Measurements from ENCODE around the gene C16orf74.

The C16orf74 gene

GRCh38 chr16:85668676-85669424 lies 82.0 kb downstream of the C16orf74 start:
- DNase-seq = no peak

DNA sequence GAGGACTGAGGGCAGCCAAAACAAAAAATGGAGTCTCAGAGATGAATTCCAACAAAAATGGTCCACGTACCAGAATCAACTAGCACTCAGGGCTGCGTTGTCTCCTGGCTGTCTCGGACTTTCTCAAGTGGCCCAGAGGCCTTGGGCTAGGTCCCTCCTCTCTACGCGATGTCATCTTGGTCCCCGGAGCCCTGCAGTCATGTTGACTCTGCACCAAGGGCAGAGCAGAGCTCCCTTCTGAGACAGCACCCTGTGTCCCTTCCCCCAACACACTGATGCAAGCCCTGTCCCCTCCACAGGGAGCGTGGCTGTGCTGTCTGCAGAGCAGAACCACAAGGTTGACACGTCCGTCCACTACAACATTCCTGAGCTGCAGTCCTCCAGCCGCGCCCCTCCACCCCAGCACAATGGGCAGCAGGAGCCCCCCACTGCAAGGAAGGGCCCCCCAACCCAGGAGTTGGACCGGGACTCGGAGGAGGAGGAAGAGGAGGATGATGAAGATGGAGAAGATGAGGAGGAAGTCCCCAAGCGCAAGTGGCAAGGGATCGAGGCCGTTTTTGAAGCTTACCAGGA lies 83.0 kb downstream of the C16orf74 start:
- no peak for DNase-seq

- DNase-seq = no peak
Measured at GRCh38 chr16:85667261-85667660, 83.6 kb downstream of the C16orf74 start.

GRCh38 chr16:85665929-85666328 lies 85.0 kb downstream of the C16orf74 start:
- no peak for DNase-seq

DNA sequence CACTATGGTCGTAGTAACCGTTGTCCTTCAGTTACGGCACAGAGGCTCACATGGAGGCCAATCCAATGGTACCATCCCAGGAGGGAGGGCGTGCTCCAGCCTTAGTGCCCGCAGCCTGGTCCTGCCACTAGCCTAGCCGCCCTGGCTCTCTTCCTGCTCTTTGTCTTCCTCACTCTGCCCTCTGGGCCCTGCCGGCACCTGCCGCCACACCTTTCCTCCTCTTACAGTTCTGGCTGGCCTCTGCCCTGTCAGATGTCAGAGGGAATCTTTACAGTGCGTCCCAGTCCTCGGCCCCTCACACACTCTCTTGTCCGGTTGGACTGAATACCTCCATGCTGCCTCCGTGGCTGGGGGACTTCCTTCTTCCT lies 85.5 kb downstream of the C16orf74 start:
- no peak for DNase-seq

DNA sequence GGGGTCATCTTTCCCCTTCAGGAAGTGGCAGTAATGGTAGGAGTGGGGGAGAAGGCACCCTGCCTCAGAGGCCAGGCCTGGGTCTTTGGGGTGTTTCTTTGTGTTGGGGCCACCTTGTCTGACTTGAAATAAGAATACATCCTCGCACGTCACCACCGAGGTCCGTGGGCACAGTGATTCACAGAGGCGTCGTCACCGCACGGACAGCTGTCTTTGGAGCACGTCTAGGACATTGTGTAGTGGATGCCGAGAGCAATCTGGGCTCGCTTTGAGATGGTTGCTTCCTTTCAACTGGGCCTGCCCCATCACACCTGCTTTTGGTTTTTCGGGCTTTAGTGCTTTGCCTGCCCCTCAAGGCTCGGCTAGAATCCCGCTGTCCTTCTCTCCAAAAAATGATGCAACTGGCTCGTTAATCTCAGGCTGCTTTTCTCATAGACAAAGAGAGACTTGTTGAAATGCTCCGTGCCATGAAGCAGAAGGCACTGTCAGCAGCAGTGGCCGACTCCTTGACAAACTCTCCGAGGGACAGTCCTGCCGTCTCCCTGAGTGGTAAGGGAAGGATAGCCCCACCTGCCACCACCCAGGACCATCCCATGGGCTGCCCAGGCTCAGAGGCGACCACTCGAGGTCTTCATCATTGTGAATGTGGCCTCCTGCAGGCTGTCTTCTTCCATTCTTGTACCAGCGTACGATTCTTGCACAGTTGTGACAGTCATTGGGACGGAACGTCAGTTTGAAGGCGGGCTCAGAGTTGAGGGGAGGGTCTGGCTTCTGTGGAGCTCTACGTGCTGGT lies 86.1 kb downstream of the C16orf74 start:
- DNase-seq = no peak

GRCh38 chr16:85663891-85664321 lies 87.0 kb downstream of the C16orf74 start:
- DNase-seq = peak in 1 of 2 experiments; percentile 15

DNA sequence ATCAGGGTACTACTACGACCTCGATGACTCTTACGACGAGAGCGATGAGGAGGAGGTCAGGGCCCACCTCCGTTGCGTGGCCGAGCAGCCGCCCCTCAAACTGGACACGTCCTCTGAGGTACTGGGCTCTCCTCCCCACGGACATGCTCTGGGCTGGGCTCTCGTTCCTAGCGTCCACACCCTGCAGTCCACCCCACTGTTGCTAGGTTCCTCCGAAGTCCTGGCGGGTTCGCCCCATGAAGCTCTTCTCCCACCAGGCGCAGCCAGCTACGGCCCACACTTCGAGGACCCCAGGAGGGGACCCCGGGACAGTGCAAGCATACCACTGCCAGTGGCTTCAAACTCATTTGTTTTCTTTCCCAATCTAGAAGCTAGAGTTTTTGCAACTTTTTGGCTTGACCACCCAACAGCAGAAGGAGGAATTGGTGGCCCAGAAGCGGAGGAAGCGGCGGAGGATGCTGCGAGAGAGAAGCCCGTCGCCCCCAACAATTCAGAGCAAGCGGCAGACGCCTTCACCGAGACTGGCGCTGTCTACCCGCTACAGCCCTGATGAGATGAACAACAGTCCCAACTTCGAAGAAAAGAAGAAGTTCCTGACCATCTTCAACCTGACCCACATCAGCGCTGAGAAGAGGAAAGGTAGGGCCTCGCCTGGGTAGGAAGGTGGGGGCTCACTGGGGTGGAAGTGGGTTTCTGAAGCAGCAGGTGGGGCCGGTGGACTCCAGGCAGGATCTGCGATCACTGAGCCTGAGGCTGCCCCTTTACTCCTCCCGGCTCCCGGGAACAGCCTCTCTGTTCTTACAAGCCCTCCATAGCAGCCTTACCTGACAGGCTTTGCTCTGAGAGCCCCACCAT lies 87.7 kb downstream of the C16orf74 start:
- DNase-seq = no peak

DNA sequence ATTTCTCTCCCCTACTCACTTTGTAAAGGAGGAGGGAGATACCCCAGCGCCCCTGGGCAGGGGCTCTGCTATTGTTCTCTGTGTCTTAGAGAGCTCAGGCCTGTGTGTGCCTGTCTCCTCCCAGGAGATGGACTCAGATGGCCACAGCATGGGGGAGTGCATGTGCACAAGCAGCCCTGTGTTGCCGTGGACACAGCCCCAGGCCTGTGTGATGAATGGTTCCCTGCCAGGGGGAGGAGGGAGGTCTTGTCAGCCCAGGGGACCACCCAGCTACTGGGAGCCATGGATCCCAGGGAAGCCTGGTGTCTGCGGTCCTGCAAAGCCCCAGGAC lies 88.4 kb downstream of the C16orf74 start:
- DNase-seq = no peak

DNA sequence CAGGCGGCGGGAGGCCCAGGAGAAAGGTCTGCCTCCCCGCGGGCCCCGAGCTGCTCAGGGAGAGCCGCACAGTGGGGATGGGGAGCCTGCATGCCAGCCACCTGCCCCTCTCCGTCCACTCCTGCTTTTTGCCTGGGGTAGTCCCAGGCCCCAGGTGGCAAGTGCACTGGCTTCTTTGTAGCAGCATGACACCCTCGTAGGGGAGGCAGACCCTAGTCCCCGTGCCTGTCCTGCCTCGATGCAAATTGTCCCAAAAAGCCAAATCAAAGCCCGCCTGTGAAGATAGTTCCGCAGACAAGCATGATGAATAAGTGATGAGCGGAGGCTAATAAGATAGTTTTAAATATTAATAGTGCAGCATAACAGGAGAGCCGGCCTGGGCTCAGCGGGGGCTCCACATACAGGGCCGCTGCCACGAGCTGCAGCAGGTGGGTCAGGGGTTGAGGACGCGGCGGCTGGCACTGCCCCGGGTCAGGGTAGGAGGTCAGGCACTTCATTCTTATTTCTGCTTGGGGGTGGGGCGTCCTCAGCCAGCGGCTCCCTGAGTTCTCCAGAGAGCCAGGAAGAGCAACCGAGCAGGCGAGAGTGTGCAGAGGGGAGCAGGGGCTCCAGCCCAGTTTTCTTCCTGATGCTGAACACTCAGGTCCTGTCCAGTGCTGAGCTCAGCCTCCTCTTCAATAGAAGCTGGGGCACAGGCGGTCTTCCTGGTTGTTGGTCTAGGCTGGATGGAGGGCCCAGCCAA lies 89.0 kb downstream of the C16orf74 start:
- no peak for DNase-seq

DNA sequence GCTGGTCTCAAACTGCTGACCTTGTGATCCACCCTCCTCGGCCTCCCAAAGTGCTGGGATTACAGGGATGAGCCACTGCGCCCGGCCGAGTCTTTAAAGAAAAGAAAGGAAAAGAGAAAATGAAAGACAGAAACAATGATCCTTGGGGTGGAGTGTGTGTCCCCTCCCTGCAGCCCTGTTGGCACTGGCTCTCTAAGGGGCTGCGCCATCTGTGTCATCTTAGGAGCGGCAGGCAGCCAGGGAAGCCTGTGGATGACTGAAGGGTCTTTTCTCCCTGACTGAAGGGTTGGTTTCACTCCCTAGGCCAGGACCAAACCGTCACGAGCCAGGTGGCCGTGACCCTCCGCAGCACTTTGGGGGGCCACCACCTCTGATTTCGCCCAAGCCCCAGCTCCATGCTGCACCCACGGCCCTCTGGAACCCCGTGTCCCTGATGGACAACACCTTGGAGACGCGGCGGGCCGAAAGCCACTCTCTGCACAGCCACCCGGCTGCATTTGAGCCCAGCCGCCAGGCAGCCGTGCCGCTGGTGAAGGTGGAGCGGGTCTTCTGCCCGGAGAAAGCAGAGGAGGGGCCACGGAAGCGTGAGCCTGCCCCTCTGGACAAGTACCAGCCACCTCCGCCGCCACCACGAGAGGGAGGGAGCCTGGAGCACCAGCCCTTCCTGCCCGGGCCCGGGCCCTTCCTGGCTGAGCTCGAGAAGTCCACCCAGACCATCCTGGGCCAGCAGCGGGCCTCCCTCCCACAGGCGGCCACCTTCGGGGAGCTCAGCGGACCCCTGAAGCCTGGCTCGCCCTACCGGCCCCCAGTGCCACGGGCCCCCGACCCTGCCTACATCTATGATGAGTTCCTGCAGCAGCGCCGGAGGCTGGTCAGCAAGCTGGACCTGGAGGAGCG lies 89.8 kb downstream of the C16orf74 start:
- DNase-seq = no peak

GRCh38 chr16:85659805-85660511 lies 90.9 kb downstream of the C16orf74 start:
- DNase-seq = no peak

DNA sequence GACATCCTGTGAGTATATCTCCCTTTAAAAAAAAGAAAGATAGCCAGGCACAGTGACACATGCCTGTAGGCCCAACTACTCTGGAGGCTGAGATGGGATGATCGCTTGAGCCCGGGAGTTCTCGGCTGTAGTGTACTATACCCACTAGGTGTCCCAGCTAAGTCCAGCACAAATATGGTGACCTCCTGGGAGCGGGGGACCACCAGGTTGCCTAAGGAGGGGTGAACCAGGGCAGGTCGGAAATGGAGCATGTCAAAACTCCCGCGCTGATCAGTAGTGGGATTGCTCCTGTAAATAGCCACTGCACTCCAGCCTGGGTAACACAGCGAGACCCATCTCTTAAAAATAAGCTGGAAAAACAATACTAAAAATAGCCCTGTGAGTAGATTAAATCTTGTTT lies 91.6 kb downstream of the C16orf74 start:
- no peak for DNase-seq

DNA sequence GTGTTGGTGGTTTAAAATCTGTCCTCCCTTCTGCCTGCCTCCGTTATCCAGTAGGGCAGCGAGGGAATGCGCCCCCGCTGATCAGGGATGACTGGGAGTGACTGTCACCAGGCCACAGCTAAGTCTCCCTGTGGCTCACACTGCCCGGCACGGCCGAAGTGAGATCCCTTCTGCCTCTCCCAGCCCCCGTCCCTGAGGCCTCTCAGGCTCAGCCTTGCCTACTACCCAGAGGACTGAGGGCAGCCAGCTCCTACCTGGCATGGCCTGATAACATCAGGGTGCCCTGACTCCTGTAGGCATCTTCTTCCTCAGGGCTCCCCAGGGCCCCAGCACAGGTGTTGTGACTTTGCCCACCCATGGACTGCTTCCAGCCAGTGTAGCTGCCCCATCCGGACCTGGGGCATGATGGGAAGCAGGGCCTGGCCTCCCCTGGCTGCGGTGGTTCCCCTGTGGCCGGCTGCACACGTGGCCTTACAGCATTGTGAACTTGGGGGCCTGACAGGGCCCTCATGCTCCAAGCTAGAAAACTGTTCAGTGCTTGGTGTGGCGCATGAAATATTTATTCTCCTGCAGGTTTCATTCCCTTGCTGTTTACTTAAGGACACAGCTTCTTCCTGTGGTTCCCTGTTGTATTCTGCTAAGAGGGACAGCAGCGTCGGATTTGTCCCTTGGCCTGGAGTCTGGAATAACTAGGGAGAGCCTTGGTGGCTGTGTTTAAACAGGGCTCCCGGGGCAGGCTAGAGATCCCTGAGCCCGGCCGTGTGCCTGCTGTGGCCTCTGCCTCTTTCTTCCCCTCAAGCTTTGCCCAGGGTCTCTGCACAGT lies 92.2 kb downstream of the C16orf74 start:
- no peak for DNase-seq

DNA sequence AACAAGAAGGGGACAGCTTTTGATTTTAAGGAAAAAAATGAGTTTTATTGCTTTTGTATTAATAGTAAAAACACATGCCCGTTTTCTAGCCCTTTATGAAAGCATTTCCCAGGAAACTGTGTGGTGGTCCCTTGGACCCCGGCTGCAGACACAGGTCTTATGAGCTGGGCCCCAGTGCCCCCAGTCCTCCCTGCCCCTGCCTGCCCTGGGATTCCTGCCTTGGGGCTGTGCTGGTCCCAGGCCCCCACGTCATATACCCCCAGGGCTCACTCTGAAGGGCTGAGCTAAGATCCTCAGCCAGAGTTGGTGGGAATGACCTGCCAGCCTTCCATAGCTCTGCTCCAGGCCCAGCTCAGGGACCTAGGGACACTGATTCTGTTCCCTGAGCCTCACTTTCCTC lies 92.9 kb downstream of the C16orf74 start:
- DNase-seq = no peak
